HEK293 (cell line): ENCODE measurements around the gene CUL9.

Experiments
- GLIS2 ChIP-seq: fragments of 450-650 bp; formaldehyde crosslinking; IDR thresholded peaks from 2 replicates; pipeline ENCODE4 v1.5.1; 2016; ENCODE audit warnings: missing biosample characterization, missing genetic modification characterization
- KLF1 ChIP-seq: fragments of 450-650 bp; formaldehyde crosslinking; IDR thresholded peaks from 2 replicates; pipeline ENCODE4 v1.5.1; 2016; ENCODE audit warnings: missing biosample characterization, missing genetic modification characterization
- MYNN ChIP-seq: fragments of 450-650 bp; formaldehyde crosslinking; IDR thresholded peaks from 2 replicates; pipeline ENCODE4 v1.5.1; 2016; ENCODE audit warnings: missing biosample characterization, missing genetic modification characterization, borderline replicate concordance
- MZF1 ChIP-seq: fragments of 450-650 bp; formaldehyde crosslinking; IDR thresholded peaks from 2 replicates; pipeline ENCODE4 v1.5.1; 2017; ENCODE audit warnings: missing biosample characterization, missing genetic modification characterization, borderline replicate concordance
- SETDB1 ChIP-seq: IDR thresholded peaks from one replicate; pipeline ENCODE4 v1.6.1; 2017; ENCODE audit warnings: mild to moderate bottlenecking, low read length, moderate library complexity, mixed read lengths; ENCODE audit not compliant: insufficient read length
- ZBTB1 ChIP-seq: fragments of 450-650 bp; formaldehyde crosslinking; IDR thresholded peaks from 2 replicates; pipeline ENCODE4 v1.5.1; 2016; ENCODE audit warnings: missing biosample characterization, missing genetic modification characterization
- ZFP69B ChIP-seq: fragments of 450-650 bp; formaldehyde crosslinking; IDR thresholded peaks from 2 replicates; pipeline ENCODE4 v1.5.1; 2016; ENCODE audit warnings: missing biosample characterization, missing genetic modification characterization
- ZNF23 ChIP-seq: fragments of 450-650 bp; formaldehyde crosslinking; IDR thresholded peaks from 2 replicates; pipeline ENCODE4 v1.5.1; 2016; ENCODE audit warnings: missing biosample characterization, missing genetic modification characterization, borderline replicate concordance
- ZNF274 ChIP-seq, 2 experiments: fragments of 200-500 bp in 1 of 2; fragments of 450-650 bp in 1 of 2; sonication (Bioruptor generic) in 1 of 2; formaldehyde crosslinking in 1 of 2; IDR thresholded peaks; 2 replicates each; pipeline versions ENCODE4 v1.5.1 to v1.6.1; 2014 to 2016; ENCODE audit warnings: borderline replicate concordance in 1 of 2, inconsistent platforms in 1 of 2, low read length in 1 of 2, missing biosample characterization in 1 of 2, missing genetic modification characterization in 1 of 2
- ZNF311 ChIP-seq: fragments of 450-650 bp; formaldehyde crosslinking; IDR thresholded peaks from 2 replicates; pipeline ENCODE4 v1.5.1; 2017; ENCODE audit warnings: missing biosample characterization, missing genetic modification characterization, borderline replicate concordance
- ZNF391 ChIP-seq: fragments of 450-650 bp; formaldehyde crosslinking; IDR thresholded peaks from 2 replicates; pipeline ENCODE4 v1.5.1; 2016; ENCODE audit warnings: low read depth, missing biosample characterization, missing genetic modification characterization, borderline replicate concordance
- ZNF426 ChIP-seq: fragments of 450-650 bp; formaldehyde crosslinking; IDR thresholded peaks from 2 replicates; pipeline ENCODE4 v1.5.1; 2017; ENCODE audit warnings: missing biosample characterization, missing genetic modification characterization, mild to moderate bottlenecking, inconsistent platforms, moderate library complexity
- ZNF529 ChIP-seq: fragments of 450-650 bp; formaldehyde crosslinking; IDR thresholded peaks from 2 replicates; pipeline ENCODE4 v1.5.1; 2017; ENCODE audit warnings: missing genetic modification characterization, missing biosample characterization; ENCODE audit not compliant: insufficient replicate concordance
- ZNF548 ChIP-seq: fragments of 450-650 bp; formaldehyde crosslinking; IDR thresholded peaks from 2 replicates; pipeline ENCODE4 v1.5.1; 2016; ENCODE audit warnings: missing biosample characterization, missing genetic modification characterization
- ZNF701 ChIP-seq: fragments of 450-650 bp; formaldehyde crosslinking; IDR thresholded peaks from 2 replicates; pipeline ENCODE4 v1.5.1; 2016; ENCODE audit warnings: missing biosample characterization, missing genetic modification characterization
- ZNF747 ChIP-seq: fragments of 450-650 bp; formaldehyde crosslinking; IDR thresholded peaks from 2 replicates; pipeline ENCODE4 v1.5.1; 2016; ENCODE audit warnings: missing biosample characterization, missing genetic modification characterization
- ZNF791 ChIP-seq: fragments of 450-650 bp; formaldehyde crosslinking; IDR thresholded peaks from 2 replicates; pipeline ENCODE4 v1.5.1; 2016; ENCODE audit warnings: missing biosample characterization, missing genetic modification characterization
- ZNF843 ChIP-seq: fragments of 450-650 bp; formaldehyde crosslinking; IDR thresholded peaks from 2 replicates; pipeline ENCODE4 v1.5.1; 2016; ENCODE audit warnings: missing biosample characterization, missing genetic modification characterization
- ZSCAN30 ChIP-seq: fragments of 450-650 bp; IDR thresholded peaks from 2 replicates; pipeline ENCODE4 v1.5.1; 2018; ENCODE audit warnings: missing biosample characterization, mild to moderate bottlenecking, missing genetic modification characterization, moderate library complexity
- TF ChIP-seq, protein P1 (sequence below): fragments of 450-650 bp; formaldehyde crosslinking; IDR thresholded peaks from 2 replicates; pipeline ENCODE4 v1.5.1; 2016; ENCODE audit warnings: missing biosample characterization, missing genetic modification characterization
- TF ChIP-seq, protein P2 (sequence below): fragments of 450-650 bp; formaldehyde crosslinking; IDR thresholded peaks from 2 replicates; pipeline ENCODE4 v1.5.1; 2016; ENCODE audit warnings: missing biosample characterization, missing genetic modification characterization, borderline replicate concordance
- TF ChIP-seq, protein P3 (sequence below): fragments of 450-650 bp; formaldehyde crosslinking; IDR thresholded peaks from 2 replicates; pipeline ENCODE4 v1.5.1; 2016; ENCODE audit warnings: missing biosample characterization, missing genetic modification characterization
- TF ChIP-seq, protein P4 (sequence below): fragments of 450-650 bp; formaldehyde crosslinking; IDR thresholded peaks from 2 replicates; pipeline ENCODE4 v1.5.1; 2016; ENCODE audit warnings: missing biosample characterization, missing genetic modification characterization
- TF ChIP-seq, protein P5 (sequence below): fragments of 450-650 bp; formaldehyde crosslinking; IDR thresholded peaks from 2 replicates; pipeline ENCODE4 v1.5.1; 2016; ENCODE audit warnings: missing biosample characterization, missing genetic modification characterization
- TF ChIP-seq, protein P6 (sequence below): fragments of 450-650 bp; formaldehyde crosslinking; IDR thresholded peaks from 2 replicates; pipeline ENCODE4 v1.5.1; 2017; ENCODE audit warnings: missing biosample characterization, missing genetic modification characterization

The CUL9 gene

DNA sequence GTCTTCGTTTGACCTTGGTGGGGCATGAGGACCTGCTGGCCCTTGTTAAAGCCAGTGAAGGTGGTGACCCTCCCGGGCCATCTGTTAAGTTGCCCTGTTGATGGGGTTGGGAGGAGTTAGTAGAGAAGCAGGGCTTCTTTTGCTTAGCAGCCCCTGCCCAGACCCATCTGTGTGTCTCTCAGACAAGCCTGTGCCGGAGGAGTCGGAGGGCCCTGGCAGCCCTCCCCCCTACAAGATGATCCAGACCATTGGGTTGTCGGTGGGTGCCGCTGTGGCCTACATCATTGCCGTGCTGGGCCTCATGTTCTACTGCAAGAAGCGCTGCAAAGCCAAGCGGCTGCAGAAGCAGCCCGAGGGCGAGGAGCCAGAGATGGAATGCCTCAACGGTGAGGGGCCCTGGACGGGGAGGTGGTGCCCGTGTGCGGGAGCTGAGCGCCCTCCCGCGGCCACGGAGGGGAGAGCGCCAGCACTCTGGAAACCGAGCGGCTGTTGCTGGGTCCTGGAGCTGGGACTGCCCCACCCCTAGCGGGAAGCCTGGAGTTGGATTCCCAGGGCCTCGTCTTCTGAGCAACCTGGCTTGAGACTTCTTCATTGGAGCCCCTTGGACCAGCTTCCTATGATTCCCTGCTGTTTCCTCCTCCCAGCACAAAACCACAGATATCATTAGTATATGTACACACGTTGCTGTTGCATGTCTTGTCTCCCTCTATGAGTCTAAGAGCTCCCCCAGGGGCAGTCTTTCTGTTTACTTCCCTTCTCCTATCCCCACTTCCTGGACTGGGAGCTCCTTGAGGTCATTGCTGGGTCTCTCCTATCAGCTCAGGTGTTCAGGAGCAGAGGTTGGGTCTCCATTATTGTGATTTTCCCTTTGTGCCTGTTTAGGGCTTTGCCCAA lies 38.5 kb upstream of the CUL9 start (continued):
- TF ChIP-seq, protein P1, sequence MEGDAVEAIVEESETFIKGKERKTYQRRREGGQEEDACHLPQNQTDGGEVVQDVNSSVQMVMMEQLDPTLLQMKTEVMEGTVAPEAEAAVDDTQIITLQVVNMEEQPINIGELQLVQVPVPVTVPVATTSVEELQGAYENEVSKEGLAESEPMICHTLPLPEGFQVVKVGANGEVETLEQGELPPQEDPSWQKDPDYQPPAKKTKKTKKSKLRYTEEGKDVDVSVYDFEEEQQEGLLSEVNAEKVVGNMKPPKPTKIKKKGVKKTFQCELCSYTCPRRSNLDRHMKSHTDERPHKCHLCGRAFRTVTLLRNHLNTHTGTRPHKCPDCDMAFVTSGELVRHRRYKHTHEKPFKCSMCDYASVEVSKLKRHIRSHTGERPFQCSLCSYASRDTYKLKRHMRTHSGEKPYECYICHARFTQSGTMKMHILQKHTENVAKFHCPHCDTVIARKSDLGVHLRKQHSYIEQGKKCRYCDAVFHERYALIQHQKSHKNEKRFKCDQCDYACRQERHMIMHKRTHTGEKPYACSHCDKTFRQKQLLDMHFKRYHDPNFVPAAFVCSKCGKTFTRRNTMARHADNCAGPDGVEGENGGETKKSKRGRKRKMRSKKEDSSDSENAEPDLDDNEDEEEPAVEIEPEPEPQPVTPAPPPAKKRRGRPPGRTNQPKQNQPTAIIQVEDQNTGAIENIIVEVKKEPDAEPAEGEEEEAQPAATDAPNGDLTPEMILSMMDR = peak; percentile 99
- TF ChIP-seq, protein P2, sequence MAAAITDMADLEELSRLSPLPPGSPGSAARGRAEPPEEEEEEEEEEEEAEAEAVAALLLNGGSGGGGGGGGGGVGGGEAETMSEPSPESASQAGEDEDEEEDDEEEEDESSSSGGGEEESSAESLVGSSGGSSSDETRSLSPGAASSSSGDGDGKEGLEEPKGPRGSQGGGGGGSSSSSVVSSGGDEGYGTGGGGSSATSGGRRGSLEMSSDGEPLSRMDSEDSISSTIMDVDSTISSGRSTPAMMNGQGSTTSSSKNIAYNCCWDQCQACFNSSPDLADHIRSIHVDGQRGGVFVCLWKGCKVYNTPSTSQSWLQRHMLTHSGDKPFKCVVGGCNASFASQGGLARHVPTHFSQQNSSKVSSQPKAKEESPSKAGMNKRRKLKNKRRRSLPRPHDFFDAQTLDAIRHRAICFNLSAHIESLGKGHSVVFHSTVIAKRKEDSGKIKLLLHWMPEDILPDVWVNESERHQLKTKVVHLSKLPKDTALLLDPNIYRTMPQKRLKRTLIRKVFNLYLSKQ (tag by site-specific recombination) = no peak
- TF ChIP-seq, protein P3, sequence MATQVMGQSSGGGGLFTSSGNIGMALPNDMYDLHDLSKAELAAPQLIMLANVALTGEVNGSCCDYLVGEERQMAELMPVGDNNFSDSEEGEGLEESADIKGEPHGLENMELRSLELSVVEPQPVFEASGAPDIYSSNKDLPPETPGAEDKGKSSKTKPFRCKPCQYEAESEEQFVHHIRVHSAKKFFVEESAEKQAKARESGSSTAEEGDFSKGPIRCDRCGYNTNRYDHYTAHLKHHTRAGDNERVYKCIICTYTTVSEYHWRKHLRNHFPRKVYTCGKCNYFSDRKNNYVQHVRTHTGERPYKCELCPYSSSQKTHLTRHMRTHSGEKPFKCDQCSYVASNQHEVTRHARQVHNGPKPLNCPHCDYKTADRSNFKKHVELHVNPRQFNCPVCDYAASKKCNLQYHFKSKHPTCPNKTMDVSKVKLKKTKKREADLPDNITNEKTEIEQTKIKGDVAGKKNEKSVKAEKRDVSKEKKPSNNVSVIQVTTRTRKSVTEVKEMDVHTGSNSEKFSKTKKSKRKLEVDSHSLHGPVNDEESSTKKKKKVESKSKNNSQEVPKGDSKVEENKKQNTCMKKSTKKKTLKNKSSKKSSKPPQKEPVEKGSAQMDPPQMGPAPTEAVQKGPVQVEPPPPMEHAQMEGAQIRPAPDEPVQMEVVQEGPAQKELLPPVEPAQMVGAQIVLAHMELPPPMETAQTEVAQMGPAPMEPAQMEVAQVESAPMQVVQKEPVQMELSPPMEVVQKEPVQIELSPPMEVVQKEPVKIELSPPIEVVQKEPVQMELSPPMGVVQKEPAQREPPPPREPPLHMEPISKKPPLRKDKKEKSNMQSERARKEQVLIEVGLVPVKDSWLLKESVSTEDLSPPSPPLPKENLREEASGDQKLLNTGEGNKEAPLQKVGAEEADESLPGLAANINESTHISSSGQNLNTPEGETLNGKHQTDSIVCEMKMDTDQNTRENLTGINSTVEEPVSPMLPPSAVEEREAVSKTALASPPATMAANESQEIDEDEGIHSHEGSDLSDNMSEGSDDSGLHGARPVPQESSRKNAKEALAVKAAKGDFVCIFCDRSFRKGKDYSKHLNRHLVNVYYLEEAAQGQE = no peak
- TF ChIP-seq ZNF274 (IDR thresholded peaks at IDR 0.05; ENCODE audit: low read length) = no peak
- no peak for TF ChIP-seq ZNF274 (tag by site-specific recombination; IDR thresholded peaks at IDR 0.05; ENCODE audit: borderline replicate concordance)
- no peak for TF ChIP-seq ZNF791
- TF ChIP-seq ZBTB1 = no peak
- no peak for TF ChIP-seq ZNF843 (tag by site-specific recombination)
- no peak for TF ChIP-seq MYNN
- peak; percentile 36 for TF ChIP-seq GLIS2 (tag by site-specific recombination)
- TF ChIP-seq ZNF701 (tag by site-specific recombination) = no peak
- TF ChIP-seq ZNF391 (tag by site-specific recombination) = peak; percentile 87
- TF ChIP-seq, protein P4, sequence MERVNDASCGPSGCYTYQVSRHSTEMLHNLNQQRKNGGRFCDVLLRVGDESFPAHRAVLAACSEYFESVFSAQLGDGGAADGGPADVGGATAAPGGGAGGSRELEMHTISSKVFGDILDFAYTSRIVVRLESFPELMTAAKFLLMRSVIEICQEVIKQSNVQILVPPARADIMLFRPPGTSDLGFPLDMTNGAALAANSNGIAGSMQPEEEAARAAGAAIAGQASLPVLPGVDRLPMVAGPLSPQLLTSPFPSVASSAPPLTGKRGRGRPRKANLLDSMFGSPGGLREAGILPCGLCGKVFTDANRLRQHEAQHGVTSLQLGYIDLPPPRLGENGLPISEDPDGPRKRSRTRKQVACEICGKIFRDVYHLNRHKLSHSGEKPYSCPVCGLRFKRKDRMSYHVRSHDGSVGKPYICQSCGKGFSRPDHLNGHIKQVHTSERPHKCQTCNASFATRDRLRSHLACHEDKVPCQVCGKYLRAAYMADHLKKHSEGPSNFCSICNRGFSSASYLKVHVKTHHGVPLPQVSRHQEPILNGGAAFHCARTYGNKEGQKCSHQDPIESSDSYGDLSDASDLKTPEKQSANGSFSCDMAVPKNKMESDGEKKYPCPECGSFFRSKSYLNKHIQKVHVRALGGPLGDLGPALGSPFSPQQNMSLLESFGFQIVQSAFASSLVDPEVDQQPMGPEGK (tag by site-specific recombination) = peak; percentile 78
- no peak for TF ChIP-seq ZNF23 (tag by site-specific recombination)
- no peak for TF ChIP-seq MZF1 (tag by site-specific recombination)
- TF ChIP-seq ZSCAN30 = peak; percentile 97
- no peak for TF ChIP-seq ZNF548 (tag by site-specific recombination)
- no peak for TF ChIP-seq ZNF311 (tag by site-specific recombination)
- TF ChIP-seq ZNF529 (tag by site-specific recombination) = no peak
- peak; percentile 57; the same call in 1 of the 2 replicates for TF ChIP-seq ZFP69B (tag by site-specific recombination)
- peak; percentile 42; the same call in 1 of the 2 replicates for TF ChIP-seq KLF1 (tag by site-specific recombination)
- TF ChIP-seq, protein P5, sequence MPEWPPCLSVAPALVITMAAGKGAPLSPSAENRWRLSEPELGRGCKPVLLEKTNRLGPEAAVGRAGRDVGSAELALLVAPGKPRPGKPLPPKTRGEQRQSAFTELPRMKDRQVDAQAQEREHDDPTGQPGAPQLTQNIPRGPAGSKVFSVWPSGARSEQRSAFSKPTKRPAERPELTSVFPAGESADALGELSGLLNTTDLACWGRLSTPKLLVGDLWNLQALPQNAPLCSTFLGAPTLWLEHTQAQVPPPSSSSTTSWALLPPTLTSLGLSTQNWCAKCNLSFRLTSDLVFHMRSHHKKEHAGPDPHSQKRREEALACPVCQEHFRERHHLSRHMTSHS (tag by site-specific recombination) = no peak
- no peak for TF ChIP-seq ZNF426
- TF ChIP-seq, protein P6, sequence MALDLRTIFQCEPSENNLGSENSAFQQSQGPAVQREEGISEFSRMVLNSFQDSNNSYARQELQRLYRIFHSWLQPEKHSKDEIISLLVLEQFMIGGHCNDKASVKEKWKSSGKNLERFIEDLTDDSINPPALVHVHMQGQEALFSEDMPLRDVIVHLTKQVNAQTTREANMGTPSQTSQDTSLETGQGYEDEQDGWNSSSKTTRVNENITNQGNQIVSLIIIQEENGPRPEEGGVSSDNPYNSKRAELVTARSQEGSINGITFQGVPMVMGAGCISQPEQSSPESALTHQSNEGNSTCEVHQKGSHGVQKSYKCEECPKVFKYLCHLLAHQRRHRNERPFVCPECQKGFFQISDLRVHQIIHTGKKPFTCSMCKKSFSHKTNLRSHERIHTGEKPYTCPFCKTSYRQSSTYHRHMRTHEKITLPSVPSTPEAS = 0 out of 2 replicates have a peak, but pooled peaks have one; percentile 34
- no peak for TF ChIP-seq SETDB1
- TF ChIP-seq ZNF747 (tag by site-specific recombination) = no peak
